ENCODE data around the gene PDS5B. TPM values are rescaled to one million over a fixed set of nuclear protein-coding genes. Genes with fewer than 3 reads are reported as not detected.
A peak's percentile ranks its signal among the peaks of the same experiment; 100 is the strongest.

Gene PDS5B
- total and polyA plus RNA-seq, 11 donors: 3.7 to 28.8 (median 18.6) TPM

GRCh38 chr13:32590266-32590665 lies 4.0 kb downstream of the PDS5B start:
- Histone ChIP-seq H3K4me3 (peak overlapping the region in 2 of 12 donors; percentile 19 to 87), H3K27ac (peak overlapping the region in 2 of 12 donors; percentile 49 to 89), H3K4me1 (peaks cover 0 to 59% (median 34%) of the 10 kb centered on the region in 12 donors)

GRCh38 chr13:32592082-32592481 lies 5.8 kb downstream of the PDS5B start:
- 89 to 97% (median 95%) methylated on average over 8 of the region's 8 CpGs for WGBS, 4 donors
- Histone ChIP-seq H3K27ac (no peak overlapping the region), H3K27me3 (no peaks in the 10 kb centered on the region), H3K9me3 (no peaks in the 10 kb centered on the region), H3K36me3 (no peaks in the 10 kb centered on the region), H3K4me3 (no peak overlapping the region), H3K4me1 (peaks cover 0 to 53% (median 30%) of the 10 kb centered on the region in 12 donors)
- no peak for DNase-seq
- TF ChIP-seq CTCF (IDR thresholded peaks at IDR 0.05): no peak
- no peak for TF ChIP-seq POLR2A (IDR thresholded peaks at IDR 0.05)
- ATAC-seq: no peak
- intact Hi-C loops (cut with DNase I): no loop called here

More at GRCh38 chr13:32590266-32590665, 4.0 kb downstream of the PDS5B start:
- no peaks in the 10 kb centered on the region for H3K9me3 ChIP-seq
- ATAC-seq (no peak), DNase-seq (no peak)
- TF ChIP-seq CTCF (IDR thresholded peaks at IDR 0.05) (no peak), POLR2A (IDR thresholded peaks at IDR 0.05) (no peak)
- 32 to 60% (median 42%) methylated on average over 2 of the region's 2 CpGs for WGBS, 4 donors
- no peaks in the 10 kb centered on the region for H3K27me3 ChIP-seq
- intact Hi-C loops (cut with DNase I): no loop called here
- no peaks in the 10 kb centered on the region for H3K36me3 ChIP-seq

- ATAC-seq (no peak), DNase-seq (no peak)
- Histone ChIP-seq H3K4me3 (no peak overlapping the region), H3K36me3 (no peaks in the 10 kb centered on the region), H3K27ac (no peak overlapping the region), H3K27me3 (no peaks in the 10 kb centered on the region), H3K4me1 (peaks cover 0 to 39% (median 17%) of the 10 kb centered on the region in 12 donors), H3K9me3 (peaks cover 0 to 10% (median 0%) of the 10 kb centered on the region in 12 donors)
- TF ChIP-seq POLR2A (IDR thresholded peaks at IDR 0.05) (no peak), CTCF (IDR thresholded peaks at IDR 0.05) (no peak)
- intact Hi-C loops (cut with DNase I): no loop called here
Measured at GRCh38 chr13:32594157-32594738, 8.0 kb downstream of the PDS5B start.

GRCh38 chr13:32595306-32595705 lies 9.1 kb downstream of the PDS5B start:
- 87 to 89% (median 88%) methylated on average over 2 of the region's 2 CpGs for WGBS, 4 donors
- peaks cover 0 to 32% (median 10%) of the 10 kb centered on the region in 12 donors for H3K4me1 ChIP-seq
- H3K9me3 ChIP-seq: peaks cover 0 to 10% (median 0%) of the 10 kb centered on the region in 12 donors
- no peak for DNase-seq
- no peak for ATAC-seq
- H3K27me3 ChIP-seq: no peaks in the 10 kb centered on the region
- intact Hi-C loops (cut with DNase I): no loop called here
- no peak overlapping the region for H3K27ac ChIP-seq
- TF ChIP-seq CTCF (IDR thresholded peaks at IDR 0.05) (no peak), POLR2A (IDR thresholded peaks at IDR 0.05) (no peak)
- no peaks in the 10 kb centered on the region for H3K36me3 ChIP-seq
- H3K4me3 ChIP-seq: no peak overlapping the region

Measured in heart left ventricle (tissue), 16 donors.